Astrocyte (in vitro differentiated cells and primary cell): ENCODE data around the gene FAM156B.

Experiments used
- EZH2 ChIP-seq: IDR thresholded peaks from 2 replicates; pipeline ENCODE4 v1.6.1; 2012; ENCODE audit warnings: mild to moderate bottlenecking, low read length, inconsistent platforms; ENCODE audit not compliant: insufficient read depth
- TF ChIP-seq, protein P1 (sequence below): IDR thresholded peaks from 2 replicates; pipeline ENCODE4 v1.5.1; 2011; ENCODE audit warnings: low read depth, mild to moderate bottlenecking, inconsistent platforms, low read length, moderate library complexity; ENCODE audit not compliant: insufficient read depth

DNA sequence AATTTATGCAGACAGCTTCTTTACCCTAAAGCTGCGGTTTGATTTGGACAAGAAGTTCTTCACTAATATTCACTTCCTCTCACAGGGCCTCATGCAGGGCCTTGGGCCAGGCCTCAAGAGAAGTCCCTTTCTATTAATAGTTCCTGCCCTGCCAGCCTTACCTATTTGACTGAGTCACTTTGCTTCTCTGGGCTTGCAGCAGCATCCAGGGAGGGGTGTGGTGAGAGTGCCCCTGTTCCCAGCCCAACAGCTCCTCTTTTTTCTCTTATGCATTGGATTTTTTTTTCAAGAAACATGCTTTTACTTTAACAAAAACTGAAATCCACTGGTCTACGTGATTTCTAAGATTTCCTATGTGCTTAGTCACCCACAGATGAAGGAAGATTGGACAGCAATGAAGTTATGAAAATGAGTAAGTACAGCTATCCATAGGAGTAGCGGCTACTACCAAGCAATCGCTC, 26.7 kb downstream of the FAM156B start:
- TF ChIP-seq, protein P1, sequence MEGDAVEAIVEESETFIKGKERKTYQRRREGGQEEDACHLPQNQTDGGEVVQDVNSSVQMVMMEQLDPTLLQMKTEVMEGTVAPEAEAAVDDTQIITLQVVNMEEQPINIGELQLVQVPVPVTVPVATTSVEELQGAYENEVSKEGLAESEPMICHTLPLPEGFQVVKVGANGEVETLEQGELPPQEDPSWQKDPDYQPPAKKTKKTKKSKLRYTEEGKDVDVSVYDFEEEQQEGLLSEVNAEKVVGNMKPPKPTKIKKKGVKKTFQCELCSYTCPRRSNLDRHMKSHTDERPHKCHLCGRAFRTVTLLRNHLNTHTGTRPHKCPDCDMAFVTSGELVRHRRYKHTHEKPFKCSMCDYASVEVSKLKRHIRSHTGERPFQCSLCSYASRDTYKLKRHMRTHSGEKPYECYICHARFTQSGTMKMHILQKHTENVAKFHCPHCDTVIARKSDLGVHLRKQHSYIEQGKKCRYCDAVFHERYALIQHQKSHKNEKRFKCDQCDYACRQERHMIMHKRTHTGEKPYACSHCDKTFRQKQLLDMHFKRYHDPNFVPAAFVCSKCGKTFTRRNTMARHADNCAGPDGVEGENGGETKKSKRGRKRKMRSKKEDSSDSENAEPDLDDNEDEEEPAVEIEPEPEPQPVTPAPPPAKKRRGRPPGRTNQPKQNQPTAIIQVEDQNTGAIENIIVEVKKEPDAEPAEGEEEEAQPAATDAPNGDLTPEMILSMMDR = no peak
- no peak for TF ChIP-seq EZH2
